ENCODE data around the gene HACL1.
A peak's percentile ranks its signal among the peaks of the same experiment; 100 is the strongest.

HACL1 gene

DNA sequence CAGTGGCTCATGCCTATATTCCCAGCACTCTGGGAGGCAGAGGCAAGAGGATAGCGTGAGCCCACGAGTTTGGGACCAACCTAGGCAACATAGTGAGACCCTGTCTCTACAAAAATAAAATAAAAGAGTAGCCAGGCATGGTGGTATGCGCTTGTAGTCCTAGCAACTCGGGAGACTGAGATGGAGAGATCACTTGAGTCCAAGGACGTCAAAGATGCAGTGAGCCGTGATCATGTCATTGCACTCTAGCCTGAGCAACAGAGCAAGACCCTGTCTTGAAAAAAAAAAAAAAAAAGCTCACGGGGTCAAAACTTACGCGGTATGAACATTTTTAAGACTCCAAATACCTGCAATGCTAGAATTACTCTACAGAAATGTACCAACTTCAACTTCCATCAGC lies 42.8 kb downstream of the HACL1 start:
- TF ChIP-seq CEBPB (IDR thresholded peaks at IDR 0.05) (no peak), CREB1 (IDR thresholded peaks at IDR 0.05; ENCODE audit: low read depth) (no peak), YY1 (IDR thresholded peaks at IDR 0.05; ENCODE audit: low read depth) (no peak), TAF1 (IDR thresholded peaks at IDR 0.05; ENCODE audit: low read depth) (no peak), EP300 (IDR thresholded peaks at IDR 0.05; ENCODE audit: borderline replicate concordance) (no peak), TCF12 (IDR thresholded peaks at IDR 0.05; ENCODE audit: low read depth) (no peak), EGR1 (IDR thresholded peaks at IDR 0.05) (no peak), FOXM1 (IDR thresholded peaks at IDR 0.05; ENCODE audit: borderline replicate concordance, low read depth) (no peak), NFIC (IDR thresholded peaks at IDR 0.05) (no peak), ZBTB7A (IDR thresholded peaks at IDR 0.05; ENCODE audit: low read depth) (no peak), TEAD4 (IDR thresholded peaks at IDR 0.05) (no peak), RAD21 (IDR thresholded peaks at IDR 0.05; ENCODE audit: low read depth) (no peak)
- TF ChIP-seq, protein P1, sequence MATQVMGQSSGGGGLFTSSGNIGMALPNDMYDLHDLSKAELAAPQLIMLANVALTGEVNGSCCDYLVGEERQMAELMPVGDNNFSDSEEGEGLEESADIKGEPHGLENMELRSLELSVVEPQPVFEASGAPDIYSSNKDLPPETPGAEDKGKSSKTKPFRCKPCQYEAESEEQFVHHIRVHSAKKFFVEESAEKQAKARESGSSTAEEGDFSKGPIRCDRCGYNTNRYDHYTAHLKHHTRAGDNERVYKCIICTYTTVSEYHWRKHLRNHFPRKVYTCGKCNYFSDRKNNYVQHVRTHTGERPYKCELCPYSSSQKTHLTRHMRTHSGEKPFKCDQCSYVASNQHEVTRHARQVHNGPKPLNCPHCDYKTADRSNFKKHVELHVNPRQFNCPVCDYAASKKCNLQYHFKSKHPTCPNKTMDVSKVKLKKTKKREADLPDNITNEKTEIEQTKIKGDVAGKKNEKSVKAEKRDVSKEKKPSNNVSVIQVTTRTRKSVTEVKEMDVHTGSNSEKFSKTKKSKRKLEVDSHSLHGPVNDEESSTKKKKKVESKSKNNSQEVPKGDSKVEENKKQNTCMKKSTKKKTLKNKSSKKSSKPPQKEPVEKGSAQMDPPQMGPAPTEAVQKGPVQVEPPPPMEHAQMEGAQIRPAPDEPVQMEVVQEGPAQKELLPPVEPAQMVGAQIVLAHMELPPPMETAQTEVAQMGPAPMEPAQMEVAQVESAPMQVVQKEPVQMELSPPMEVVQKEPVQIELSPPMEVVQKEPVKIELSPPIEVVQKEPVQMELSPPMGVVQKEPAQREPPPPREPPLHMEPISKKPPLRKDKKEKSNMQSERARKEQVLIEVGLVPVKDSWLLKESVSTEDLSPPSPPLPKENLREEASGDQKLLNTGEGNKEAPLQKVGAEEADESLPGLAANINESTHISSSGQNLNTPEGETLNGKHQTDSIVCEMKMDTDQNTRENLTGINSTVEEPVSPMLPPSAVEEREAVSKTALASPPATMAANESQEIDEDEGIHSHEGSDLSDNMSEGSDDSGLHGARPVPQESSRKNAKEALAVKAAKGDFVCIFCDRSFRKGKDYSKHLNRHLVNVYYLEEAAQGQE (IDR thresholded peaks at IDR 0.05; ENCODE audit: low read depth): no peak
- TF ChIP-seq, protein P2, sequence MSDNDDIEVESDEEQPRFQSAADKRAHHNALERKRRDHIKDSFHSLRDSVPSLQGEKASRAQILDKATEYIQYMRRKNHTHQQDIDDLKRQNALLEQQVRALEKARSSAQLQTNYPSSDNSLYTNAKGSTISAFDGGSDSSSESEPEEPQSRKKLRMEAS (IDR thresholded peaks at IDR 0.05): no peak
- TF ChIP-seq, protein P3, sequence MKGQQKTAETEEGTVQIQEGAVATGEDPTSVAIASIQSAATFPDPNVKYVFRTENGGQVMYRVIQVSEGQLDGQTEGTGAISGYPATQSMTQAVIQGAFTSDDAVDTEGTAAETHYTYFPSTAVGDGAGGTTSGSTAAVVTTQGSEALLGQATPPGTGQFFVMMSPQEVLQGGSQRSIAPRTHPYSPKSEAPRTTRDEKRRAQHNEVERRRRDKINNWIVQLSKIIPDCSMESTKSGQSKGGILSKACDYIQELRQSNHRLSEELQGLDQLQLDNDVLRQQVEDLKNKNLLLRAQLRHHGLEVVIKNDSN (IDR thresholded peaks at IDR 0.05): no peak

DNA sequence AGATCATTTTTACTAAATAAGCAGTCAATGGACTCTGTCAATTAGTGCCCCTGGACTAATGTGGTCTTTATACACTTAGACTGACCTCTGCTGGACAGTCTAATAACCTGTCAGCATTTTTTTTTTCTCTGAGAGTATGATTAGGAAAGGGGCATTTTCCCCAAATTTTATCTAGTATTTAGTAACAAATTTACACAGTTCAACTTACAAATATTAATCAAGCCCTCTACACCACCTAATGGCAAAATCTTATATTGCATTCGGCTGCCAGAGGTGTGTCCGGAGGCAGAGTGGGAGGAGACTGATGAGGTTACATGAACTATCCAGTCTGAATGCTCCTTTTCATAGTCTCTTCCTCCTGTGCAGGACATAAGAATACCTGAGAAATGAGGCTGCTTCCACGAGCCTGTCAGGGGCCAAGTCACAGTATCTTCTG lies 43.8 kb downstream of the HACL1 start:
- TF ChIP-seq RAD21 (IDR thresholded peaks at IDR 0.05; ENCODE audit: low read depth) (peak; percentile 51), TEAD4 (IDR thresholded peaks at IDR 0.05) (no peak)
- TF ChIP-seq, protein P2 (IDR thresholded peaks at IDR 0.05): no peak

DNA sequence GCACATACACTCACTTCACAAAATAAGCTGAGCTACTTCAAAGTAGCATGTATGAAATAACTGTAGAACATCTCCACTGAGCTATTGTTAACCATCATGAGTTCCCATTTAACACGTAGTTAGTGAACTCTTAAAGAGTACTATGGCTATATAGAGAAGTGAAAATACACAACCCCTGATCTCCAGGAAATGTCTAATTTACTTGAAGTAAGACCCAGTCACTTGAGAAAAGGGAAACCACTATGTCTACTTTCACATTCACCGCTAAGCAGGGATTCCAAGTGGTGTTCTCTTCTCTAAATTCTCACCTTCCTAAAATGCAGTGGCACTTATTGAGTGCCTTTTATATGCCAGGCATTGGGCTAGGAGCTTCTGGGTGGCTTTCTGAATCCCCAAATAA lies 44.9 kb downstream of the HACL1 start:
- TF ChIP-seq TEAD4 (IDR thresholded peaks at IDR 0.05) (no peak), EP300 (IDR thresholded peaks at IDR 0.05; ENCODE audit: borderline replicate concordance) (no peak), TCF12 (IDR thresholded peaks at IDR 0.05; ENCODE audit: low read depth) (no peak), CREB1 (IDR thresholded peaks at IDR 0.05; ENCODE audit: low read depth) (no peak), EGR1 (IDR thresholded peaks at IDR 0.05) (no peak), FOXM1 (IDR thresholded peaks at IDR 0.05; ENCODE audit: borderline replicate concordance, low read depth) (no peak), RAD21 (IDR thresholded peaks at IDR 0.05; ENCODE audit: low read depth) (no peak), ZBTB7A (IDR thresholded peaks at IDR 0.05; ENCODE audit: low read depth) (no peak), TAF1 (IDR thresholded peaks at IDR 0.05; ENCODE audit: low read depth) (no peak), CEBPB (IDR thresholded peaks at IDR 0.05) (no peak), NFIC (IDR thresholded peaks at IDR 0.05) (no peak), YY1 (IDR thresholded peaks at IDR 0.05; ENCODE audit: low read depth) (no peak)
- TF ChIP-seq, protein P3 (IDR thresholded peaks at IDR 0.05): no peak
- TF ChIP-seq, protein P2 (IDR thresholded peaks at IDR 0.05): no peak
- TF ChIP-seq, protein P1 (IDR thresholded peaks at IDR 0.05; ENCODE audit: low read depth): no peak

DNA sequence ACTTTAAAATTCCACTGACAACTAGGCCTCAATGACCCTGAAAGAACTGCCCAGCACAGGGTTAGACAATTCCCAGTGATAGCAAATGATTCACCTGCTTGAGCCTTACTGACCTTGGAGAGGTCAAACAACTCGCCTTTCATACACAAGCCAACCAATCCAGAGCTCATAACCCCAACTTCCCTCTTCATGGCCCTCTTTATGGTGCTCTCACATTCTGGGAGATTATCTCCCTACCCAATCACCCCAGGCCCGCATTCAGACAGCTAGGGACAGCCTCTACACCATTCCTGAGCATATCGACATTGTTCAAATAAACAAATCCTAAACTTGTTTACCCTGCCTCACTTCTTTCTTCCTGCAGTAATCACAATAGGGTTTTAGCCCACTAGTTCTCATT lies 47.6 kb downstream of the HACL1 start:
- TF ChIP-seq, protein P3 (IDR thresholded peaks at IDR 0.05): no peak

DNA sequence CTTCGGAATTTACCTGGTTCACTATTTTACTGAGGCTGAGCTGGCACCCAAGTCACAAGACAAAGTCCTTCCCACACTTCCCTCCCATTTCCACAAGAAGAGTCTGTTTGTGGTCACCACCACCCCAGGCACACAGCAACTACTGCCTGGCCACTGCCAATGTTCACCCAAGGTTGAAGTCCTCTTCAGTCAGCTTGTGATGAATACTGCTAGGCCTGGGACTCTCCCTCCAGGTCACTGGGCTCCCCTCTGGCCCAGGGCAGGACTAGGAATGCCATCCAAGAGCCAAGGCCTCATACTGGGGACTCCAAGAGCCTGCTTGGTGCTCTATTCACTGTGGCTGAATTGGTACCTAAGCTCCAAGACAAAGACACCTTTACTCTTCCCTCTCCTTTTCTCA lies 49.5 kb downstream of the HACL1 start:
- TF ChIP-seq, protein P1 (IDR thresholded peaks at IDR 0.05; ENCODE audit: low read depth): no peak
- TF ChIP-seq EP300 (IDR thresholded peaks at IDR 0.05; ENCODE audit: borderline replicate concordance) (no peak), ZBTB7A (IDR thresholded peaks at IDR 0.05; ENCODE audit: low read depth) (no peak), FOXM1 (IDR thresholded peaks at IDR 0.05; ENCODE audit: borderline replicate concordance, low read depth) (no peak), TEAD4 (IDR thresholded peaks at IDR 0.05) (no peak), TCF12 (IDR thresholded peaks at IDR 0.05; ENCODE audit: low read depth) (no peak), RAD21 (IDR thresholded peaks at IDR 0.05; ENCODE audit: low read depth) (no peak), YY1 (IDR thresholded peaks at IDR 0.05; ENCODE audit: low read depth) (no peak), NFIC (IDR thresholded peaks at IDR 0.05) (no peak), EGR1 (IDR thresholded peaks at IDR 0.05) (no peak), TAF1 (IDR thresholded peaks at IDR 0.05; ENCODE audit: low read depth) (no peak), CREB1 (IDR thresholded peaks at IDR 0.05; ENCODE audit: low read depth) (no peak), CEBPB (IDR thresholded peaks at IDR 0.05) (no peak)
- TF ChIP-seq, protein P2 (IDR thresholded peaks at IDR 0.05): no peak
- TF ChIP-seq, protein P3 (IDR thresholded peaks at IDR 0.05): no peak
